Keratinocyte (primary cell): Measurements from ENCODE around the gene OTUD7B.

Source experiments
- EZH2 ChIP-seq: IDR thresholded peaks from one replicate; pipeline ENCODE4 v1.6.1; 2012; ENCODE audit warnings: inconsistent platforms, mild to moderate bottlenecking, low read length, moderate library complexity
- TF ChIP-seq, protein P1 (sequence below), 3 experiments: IDR thresholded peaks in 1 of 3; conservative IDR thresholded peaks in 1 of 3; optimal IDR thresholded peaks in 1 of 3; 2 replicates in 2 of 3; 3 replicates in 1 of 3; pipeline versions ENCODE3 to v1.5.1; 2011; ENCODE audit warnings: low read length in 3 of 3, mild to moderate bottlenecking in 3 of 3, moderate library complexity in 2 of 3, control low read depth in 1 of 3, inconsistent platforms in 1 of 3; ENCODE audit not compliant: insufficient read depth in 2 of 3; ENCODE audit errors: extremely low read depth in 1 of 3

DNA sequence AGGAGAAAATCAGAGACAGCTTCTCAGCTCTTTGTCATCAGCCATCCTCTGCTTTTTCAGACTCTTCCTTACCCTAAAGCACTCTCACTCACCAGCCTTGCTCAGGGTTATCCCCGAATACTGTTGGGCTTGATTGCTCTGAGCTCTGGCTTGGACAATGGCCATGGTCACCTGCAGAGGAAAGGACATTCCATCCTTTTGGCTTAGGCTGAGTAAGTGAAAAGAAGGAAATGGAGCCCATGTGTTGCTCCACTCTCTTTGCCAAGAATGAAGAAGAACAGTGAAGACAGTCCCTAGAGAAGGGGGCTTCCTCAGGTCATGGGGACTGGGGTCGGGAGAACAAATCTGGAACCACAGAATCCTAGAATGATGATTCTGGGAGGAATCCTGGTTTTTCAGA, 76.2 kb downstream of the OTUD7B start:
- TF ChIP-seq, protein P1, sequence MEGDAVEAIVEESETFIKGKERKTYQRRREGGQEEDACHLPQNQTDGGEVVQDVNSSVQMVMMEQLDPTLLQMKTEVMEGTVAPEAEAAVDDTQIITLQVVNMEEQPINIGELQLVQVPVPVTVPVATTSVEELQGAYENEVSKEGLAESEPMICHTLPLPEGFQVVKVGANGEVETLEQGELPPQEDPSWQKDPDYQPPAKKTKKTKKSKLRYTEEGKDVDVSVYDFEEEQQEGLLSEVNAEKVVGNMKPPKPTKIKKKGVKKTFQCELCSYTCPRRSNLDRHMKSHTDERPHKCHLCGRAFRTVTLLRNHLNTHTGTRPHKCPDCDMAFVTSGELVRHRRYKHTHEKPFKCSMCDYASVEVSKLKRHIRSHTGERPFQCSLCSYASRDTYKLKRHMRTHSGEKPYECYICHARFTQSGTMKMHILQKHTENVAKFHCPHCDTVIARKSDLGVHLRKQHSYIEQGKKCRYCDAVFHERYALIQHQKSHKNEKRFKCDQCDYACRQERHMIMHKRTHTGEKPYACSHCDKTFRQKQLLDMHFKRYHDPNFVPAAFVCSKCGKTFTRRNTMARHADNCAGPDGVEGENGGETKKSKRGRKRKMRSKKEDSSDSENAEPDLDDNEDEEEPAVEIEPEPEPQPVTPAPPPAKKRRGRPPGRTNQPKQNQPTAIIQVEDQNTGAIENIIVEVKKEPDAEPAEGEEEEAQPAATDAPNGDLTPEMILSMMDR (optimal IDR thresholded peaks at IDR 0.05 in 1 of 3, IDR thresholded peaks at IDR 0.05 in 1 of 3, conservative IDR thresholded peaks at IDR 0.05 in 1 of 3; ENCODE audit: extremely low read depth in 1 of 3, insufficient read depth in 2 of 3, low read length in 3 of 3), result no peak
- TF ChIP-seq EZH2, result no peak
